ENCODE data around the gene FUS.
"Not testable (repeated sequence)": the region's sequence is repeated elsewhere in the genome, so short reads cannot be mapped to it uniquely, and the experiment has no call there.

FUS gene

DNA sequence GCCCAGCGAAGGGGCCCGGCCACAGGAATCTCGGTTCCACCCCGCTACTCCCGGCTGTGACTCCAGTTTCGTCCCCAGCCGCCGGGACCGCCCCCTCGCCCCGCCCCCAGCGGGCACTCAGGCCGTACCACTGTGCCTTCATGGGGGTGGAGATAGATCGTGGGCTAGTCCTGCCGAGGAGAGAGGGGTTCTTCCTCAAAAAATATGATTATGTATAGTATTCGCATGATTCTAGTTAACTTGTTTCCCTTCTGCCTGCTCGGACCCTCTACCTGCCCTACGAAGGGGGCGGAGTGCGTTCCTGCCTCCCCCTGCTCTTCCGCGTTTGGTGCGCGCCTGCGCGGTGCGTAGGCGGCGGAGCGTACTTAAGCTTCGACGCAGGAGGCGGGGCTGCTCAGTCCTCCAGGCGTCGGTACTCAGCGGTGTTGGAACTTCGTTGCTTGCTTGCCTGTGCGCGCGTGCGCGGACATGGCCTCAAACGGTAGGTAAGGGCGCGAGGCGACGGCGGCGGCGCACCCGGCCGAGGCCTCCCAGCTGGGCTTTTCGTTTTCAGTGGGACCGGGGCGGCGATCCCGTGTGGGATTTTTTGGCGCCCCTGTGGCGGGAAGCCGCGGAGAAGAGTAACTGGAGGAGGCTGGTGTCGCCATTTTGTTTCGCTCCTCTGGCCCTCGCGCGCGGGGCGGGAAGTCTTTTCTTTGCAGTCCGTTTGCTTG is at the start of gene FUS:
FUS (plus strand) TSS at position 393 of the 713 bp plus-strand sequence; CDS start at position 469, 76 bp downstream.
- in situ Hi-C loops (cut with HindIII; ENCODE audit: low sequenced_read_pairs), result no loop called here

DNA sequence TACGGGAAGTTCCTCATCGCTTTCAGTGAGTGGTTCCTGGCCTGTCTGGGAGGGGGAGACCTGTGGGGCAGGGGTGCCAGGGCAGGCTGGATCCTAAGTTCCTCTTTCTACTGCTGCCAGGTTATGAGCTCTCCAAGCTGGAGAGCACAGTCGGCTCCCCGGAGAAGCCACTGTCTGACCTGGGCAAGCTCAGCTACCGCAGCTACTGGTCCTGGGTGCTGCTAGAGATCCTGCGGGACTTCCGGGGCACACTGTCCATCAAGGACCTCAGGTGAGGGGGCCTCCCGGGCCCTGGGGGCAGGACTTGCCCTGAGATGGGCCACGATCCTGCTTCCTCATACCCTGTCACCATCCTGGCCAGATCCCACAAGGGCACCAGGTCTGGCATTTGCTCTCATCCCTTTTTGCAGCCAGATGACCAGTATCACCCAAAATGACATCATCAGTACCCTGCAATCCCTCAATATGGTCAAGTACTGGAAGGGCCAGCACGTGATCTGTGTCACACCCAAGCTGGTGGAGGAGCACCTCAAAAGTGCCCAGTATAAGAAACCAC is 49.5 kb upstream of the FUS start:
- in situ Hi-C loops (cut with HindIII; ENCODE audit: low sequenced_read_pairs), result no loop called here

DNA sequence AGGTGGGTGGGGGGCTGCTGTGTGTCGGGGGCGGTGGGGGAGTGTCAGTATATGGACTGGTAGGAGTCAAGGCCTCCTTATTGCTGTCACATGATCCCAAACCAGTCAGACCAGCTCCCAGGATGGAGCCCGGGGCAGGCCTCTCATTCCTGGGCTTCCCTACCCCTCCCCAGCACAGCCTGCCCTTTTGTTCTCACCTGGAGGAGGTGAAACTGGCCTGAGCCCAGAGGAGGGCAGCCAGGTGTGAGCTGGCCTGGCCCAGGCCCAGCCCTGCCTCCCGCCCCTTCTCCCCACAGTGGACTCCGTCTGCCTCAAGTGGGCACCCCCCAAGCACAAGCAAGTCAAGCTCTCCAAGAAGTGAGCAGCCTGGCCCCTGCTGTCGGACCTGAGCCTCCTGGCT is 49.0 kb upstream of the FUS start:
- in situ Hi-C loops (cut with HindIII; ENCODE audit: low sequenced_read_pairs), result no loop called here

DNA sequence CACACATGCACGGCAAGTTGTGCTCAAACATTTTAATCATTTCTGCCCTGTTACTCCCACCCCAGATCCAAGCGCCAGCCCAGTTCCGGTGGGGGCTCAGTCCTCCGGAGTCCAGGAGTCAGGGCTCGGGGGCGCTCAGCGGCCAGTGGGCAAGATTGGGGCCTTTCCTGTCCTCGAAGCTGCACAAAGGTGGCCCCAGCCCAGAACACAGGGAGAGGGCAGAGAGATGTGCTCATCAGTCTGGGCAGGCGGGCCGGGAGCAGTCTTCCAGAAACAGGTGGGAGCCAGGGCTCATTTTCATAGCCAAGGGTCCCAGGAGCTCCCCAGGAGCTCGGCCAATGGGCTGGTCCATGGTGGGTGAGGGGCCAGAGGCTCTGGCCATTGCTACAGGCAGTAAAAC is 48.5 kb upstream of the FUS start:
- in situ Hi-C loops (cut with HindIII; ENCODE audit: low sequenced_read_pairs), result no loop called here

DNA sequence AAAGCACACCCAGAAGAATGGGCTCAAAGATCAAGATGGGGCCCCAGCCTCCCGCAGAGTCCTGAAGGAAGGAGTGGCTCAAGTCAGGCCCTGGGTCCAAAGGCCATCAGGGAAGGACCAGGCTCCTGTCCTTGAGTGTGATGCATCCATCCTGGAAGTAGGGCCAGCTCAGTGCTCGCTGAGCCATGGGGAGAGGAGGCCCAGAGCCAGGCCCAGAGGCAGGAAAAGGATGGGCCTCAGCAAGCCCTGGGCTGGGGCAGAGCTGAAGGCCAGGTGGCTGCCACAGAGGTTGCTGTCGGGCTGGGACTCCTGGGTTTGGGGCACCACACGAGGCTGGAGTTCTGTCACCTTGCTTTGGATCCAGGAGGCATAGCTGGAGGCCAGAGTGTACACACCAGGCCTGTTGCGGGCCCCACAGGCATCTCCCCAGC is 48.1 kb upstream of the FUS start:
- in situ Hi-C loops (cut with HindIII; ENCODE audit: low sequenced_read_pairs), result no loop called here

DNA sequence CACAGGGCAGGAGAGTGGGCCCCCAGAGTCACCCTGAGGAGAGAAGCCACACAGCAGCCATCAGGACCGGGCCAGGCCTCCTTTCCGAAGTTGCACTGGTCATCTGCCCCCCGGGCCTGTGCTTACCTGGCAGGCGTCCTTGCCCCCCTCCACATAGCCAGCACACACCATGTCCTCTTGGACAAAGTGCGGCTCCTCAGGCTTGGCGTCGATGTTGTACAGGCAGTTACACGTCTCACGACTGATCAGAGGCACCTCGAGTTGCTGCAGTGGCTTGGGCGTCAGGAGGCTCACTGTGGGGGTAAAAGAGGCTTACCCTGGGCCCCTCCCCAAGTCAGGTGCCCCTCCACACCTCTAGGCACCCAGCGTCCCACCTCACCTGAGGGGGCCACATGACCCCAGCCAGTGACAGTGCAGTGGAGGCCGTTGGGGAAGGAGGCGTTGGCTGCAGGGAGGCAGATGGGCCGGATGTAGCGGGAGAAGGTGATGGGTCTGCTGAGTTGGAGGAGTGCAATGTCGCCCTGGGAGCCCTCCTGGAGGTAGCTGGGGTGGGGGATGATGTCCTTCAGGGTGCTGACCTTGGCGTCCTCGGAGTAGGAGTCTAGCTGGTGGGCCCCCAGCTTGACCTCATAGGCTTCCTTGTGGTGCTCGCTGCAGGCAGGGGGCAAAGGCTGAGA is 47.5 kb upstream of the FUS start:
- in situ Hi-C loops (cut with HindIII; ENCODE audit: low sequenced_read_pairs), result no loop called here

DNA sequence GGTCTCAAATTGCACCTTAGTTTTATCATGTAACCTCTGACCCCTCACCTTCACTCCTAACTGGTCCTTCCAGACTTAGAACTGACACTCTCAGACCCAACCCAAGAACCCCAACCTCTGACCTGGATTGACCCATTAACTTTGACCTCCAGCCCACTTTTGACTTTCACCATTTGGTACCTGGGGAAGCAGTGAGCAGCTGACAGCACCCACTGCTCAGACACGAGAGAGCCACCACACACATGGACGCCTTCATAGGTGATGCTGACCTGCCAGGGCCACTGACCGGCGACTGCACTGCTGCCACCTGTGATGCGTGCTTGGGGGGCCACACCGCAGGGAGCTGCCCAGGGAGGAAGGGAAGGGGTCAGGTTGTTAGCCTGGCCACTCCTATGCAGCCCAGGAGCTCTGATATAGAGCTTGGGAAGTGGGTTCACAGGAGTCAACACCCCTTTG is 46.9 kb upstream of the FUS start:
- in situ Hi-C loops (cut with HindIII; ENCODE audit: low sequenced_read_pairs), result no loop called here

DNA sequence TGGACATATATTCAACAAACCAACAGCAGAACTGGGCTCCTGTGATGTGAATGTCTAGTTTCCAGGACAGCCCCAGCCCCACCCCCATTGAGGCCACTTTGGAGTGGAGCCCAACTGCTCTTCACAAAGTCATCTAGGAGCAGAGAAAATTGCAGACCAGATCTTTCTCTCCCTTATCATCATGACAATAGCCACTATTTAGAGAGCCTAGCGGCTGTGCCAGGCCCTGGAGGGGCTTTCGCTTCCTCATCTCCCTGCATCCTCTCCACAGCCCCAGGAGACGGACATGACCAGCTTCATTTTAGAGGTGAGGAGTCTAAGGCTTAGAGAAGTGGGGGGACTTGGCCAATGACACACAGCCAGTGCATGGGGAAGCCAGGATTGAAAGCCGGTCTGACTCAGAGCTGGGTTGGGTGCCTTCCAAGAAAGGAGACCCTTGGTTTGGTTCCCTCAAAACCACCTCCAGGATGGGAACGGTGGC is 45.8 kb upstream of the FUS start:
- in situ Hi-C loops (cut with HindIII; ENCODE audit: low sequenced_read_pairs), result no loop called here

DNA sequence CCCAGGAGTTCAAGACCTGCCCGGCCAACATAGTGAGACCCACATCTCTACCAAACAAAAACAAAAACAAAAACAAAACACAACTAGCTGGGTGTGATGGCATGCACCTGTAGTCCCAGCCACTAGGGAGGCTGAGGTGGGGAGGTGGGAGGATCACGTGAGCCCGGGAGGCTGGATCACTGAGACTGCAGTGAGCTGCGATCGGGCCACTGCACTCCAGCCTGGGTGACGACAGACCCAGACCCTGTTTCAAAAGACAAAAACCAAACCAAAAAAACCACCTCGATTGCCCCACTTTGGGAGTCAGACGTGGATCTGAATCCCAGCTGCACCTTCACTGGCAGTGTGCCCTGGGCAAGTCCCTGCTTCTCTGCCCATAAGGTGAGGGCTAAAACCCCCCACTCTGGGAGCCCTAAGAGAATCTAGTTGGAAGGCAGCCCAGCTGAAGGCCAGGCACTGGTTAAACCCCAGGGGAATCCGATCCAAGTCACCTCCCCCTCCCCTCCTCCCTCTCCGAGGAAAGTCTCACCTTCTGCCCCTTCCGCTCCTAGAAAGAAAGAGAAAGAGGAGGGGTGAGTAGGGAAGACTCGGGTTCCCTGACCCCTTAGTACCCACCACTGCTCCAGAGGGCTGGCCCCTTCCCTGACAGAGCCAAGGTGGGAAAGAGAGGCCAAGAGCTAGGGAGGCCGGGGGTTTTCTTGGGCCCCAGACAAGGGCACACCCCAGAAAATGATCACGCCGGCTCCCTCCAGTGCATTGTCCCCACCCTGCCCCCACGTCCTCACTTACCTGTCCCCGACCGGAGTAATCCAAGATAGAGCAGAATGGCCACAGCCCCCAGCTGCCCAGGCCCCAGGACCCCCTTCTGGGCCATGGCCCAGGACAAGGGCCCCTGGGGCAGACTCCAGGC is 45.1 kb upstream of the FUS start:
- in situ Hi-C loops (cut with HindIII; ENCODE audit: low sequenced_read_pairs), result no loop called here

DNA sequence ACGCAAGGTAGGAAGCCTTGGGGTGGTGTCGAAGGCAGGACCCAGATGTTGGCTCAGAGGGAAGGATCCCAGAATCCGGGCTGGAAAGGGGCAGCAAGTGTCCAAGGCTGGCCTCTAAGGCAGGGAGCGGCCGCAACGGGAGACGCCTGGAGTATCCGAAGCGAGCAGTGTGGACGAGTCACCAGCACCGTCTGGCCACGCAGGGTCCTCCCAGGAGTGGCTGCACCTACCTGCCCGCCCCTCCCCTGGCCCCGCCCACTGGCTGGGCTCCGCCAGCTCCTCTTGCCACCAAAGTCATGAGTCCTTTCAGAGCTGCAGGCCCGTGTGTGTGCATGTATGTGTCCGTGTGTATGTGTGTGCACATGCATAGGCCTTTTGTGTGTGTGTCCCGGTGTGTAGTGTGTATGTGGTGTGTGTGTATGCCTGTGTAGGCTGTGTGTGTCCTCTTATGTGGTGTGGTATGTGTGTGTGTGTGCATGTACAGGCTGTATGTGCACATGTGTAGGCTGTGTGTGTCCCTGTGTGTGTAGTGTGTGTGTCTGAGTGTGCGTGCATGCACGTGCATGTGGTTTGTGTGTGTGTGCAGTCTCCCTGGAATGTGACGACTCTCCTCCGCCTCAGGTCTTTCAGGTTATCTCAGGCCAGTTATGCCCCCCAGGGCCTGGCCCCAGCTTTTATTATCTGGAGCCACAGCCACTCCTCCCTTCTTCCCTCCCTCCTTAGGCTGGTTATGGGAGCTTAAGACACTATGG is 44.2 kb upstream of the FUS start, which contains the start of gene PRSS8:
PRSS8 (minus strand) TSS at position 193 of the 752 bp plus-strand sequence. CDS start 229 bp downstream, outside the sequence.
- in situ Hi-C loops (cut with HindIII; ENCODE audit: low sequenced_read_pairs), result no loop called here

DNA sequence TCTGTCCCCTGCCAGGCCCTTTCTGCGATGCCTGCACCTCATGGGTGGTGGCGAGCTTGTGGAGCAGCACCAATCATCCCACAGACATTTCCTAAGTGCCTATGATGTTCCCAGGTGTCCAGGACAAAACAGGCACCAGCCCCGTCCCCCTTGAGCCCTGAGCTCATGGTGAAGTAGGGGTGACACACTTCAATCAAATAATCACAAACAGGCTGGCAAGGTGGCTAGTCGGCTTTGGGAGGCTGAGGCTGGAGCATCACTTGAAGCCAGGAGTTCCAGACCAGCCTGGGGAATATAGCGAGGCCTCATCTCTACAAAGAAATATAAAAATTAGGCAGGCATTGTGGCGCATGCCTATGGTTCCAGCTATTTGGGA is 43.7 kb upstream of the FUS start:
- in situ Hi-C loops (cut with HindIII; ENCODE audit: low sequenced_read_pairs), result no loop called here

DNA sequence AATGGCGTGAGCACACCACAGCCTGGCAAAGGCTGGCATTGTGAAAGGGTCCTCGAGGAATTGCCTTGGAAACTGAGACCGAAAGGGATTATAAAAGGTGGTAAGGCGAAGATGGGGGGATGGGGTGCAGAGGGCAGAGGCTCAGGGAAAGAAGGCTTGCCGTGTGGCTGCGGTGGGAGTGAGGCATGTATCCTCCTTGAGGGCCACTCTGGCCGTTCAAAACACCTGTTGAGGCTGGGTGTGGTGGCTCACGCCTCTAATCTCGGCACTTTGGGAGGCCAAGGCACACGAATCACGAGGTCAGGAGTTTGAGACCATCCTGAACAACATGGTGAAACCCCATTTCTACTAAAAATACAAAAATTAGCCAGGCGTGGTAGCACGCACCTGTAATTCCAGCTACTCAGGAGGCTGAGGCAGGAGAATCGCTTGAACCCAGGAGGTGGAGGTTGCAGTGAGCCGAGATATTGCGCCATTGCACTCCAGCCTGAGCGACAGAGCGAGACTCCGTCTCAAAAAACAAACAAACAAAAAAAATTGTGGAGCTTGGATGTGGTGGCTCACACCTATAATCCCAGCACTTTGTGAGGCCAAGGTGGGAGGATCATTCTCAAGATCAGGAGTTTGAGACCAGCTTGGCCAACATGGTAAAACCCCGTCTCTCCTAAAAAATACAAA is 43.0 kb upstream of the FUS start:
- in situ Hi-C loops (cut with HindIII; ENCODE audit: low sequenced_read_pairs), result not testable (repeated sequence)

DNA sequence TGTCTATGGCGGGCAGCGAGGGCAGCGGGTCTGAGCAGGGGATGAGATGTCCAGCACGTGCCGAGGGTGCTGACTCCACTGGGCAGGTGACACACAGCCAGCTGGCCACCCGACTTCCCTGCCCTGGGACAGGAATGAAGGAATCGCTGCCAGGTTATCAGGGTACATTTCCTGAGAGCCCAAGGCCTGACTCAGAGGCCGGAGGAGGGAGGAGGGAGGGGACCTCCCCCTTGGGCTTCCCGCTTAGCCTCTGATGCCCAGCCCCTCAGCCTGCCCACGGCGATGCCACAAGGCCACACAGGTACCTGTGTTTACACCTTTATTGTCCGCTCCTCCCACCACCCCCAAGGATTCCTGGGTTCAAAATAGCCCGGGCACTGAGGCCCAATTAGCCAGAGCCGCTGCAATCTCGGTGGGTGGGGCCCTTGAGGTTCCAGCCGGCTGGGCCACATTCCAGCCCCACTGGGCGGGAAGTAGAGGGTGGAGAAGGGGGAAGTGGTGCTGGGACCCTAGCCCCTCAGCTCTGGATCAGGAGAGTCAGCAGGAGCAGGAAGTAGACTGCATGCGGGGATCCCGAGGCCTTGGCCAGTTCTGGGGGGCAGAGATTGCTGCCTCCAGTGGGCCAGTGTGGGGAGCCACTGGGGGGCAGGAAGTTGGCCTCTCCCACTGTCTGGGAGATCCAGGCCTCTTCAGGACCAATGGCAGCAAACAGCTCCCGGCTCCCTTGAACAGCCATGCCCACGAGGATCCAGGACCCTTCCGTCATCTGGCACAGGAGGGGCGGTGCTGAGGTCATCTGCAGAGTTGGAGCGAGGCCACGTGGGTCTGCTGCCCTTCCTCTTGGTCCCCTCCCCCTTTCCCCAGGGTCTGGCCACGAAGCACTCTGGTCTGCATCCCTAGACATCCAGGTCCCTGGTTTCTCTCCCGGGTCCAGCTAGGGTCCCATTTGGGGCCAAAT is 41.0 kb upstream of the FUS start:
- in situ Hi-C loops (cut with HindIII; ENCODE audit: low sequenced_read_pairs), result no loop called here

DNA sequence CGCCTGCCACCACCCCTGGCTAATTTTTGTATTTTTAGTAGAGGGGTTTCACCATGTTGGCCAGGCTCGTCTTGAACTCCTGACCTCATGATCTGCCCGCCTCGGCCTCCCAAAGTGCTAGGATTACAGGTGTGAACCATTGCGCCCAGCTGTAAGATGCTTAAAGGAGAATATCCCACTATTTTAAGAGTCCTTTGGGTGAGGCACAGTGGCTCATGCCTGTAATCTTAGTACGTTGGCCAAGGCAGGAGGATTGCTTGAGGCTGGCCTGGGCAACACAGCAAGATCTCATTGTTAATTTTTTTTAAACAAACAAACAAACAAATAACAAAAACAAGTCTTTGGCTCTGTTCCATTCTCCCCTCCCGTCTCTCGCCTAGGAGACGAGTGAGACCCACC is 38.9 kb upstream of the FUS start:
- in situ Hi-C loops (cut with HindIII; ENCODE audit: low sequenced_read_pairs), result not testable (repeated sequence)

DNA sequence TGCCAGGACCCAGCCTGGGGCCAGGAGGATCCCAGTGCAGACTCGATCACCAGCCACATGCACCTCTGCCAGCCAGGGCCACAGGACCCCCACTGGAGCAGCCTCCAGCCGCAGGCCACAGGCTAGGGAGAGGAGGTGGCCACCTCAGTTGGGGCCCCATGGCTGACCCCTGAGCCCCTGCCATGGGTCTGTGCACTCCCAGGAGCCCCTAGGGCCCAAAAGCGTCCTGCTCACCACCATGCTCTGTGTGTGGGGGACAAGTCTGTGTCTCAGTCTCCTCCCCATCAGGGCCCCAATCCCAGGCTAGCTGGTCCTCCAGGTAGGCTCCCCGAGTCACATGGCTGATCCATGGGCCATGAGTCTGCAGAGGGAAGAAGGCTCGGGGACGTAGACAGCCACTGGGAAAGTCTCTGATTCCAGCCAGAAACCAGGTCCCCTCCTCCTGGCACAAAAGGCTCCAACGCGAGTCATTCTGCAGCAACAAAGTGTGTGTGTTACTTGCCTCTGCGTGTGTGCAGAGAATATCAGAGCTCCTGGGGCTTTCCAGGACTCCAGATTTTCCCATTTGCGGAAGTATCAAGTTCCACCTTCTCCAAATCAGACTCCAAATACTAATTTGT is 38.3 kb upstream of the FUS start:
- in situ Hi-C loops (cut with HindIII; ENCODE audit: low sequenced_read_pairs), result no loop called here

DNA sequence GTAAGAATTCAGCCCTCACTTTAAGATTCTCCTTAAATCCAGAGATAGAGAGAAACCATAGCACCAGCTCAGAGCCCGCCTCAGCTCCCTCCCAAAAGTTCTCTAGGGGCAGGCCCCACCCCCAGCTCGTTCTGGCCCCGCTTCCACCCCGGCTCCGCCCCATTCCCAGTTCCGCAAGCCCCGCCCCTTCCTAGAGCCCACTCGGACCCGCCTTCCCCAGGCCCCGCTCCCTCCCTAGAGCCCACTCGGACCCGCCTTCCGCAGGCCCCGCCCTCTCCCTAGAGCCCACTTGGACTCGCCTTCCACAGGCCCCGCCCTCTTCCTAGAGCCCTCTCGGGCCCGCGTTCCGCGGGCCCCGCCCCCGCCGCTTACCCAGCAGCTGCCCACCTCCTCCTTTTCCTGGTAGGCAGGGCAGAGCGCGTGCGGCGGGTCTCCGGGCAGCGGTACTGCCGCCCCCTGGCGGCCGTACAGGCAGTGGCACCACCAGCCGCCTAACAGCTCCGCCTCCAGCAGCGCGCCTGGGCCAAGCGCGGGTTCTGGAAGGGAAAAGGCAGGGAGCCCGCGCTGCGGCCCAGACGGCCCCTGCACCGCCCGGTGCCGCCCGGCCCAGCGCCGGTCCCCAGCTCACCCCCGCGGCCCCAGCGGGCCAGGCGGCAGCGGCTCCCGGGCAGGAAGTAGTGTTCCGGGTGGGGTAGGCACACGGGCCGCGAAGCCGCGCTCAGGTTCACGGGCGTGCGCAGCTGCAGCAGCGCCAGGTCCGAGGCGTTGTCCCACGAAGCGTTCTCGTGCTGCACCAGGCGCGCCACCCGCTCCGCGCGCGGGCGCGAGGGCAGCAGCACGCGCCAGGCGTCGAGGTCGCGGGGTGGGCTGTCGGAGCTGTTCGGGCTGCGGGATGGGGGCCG is 37.6 kb upstream of the FUS start:
- in situ Hi-C loops (cut with HindIII; ENCODE audit: low sequenced_read_pairs), result no loop called here
